Posterior cingulate gyrus (tissue), 11 donors: ENCODE measurements around the gene D2HGDH.
"Not testable (repeated sequence)": the region's sequence is repeated elsewhere in the genome, so short reads cannot be mapped to it uniquely, and the experiment has no call there.

ENCODE experiments used
- DNase-seq, 10 donors: peaks; one replicate each; pipeline versions ENCODE4 v3.0.0 to v3.0.0-alpha.2; 2020 to 2021; ENCODE audit warnings: mixed read lengths in 3 of 10
- intact Hi-C: fragments of 100-400 bp; cut with DNase I; formaldehyde crosslinking; loops from one replicate; pipeline ENCODE4 v1.15.1; 2023

Gene D2HGDH

GRCh38 chr2:241777686-241778627 lies 43.5 kb downstream of the D2HGDH start:
- peak in 1 of 10 donors; percentile 30 for DNase-seq
- intact Hi-C loops: no loop called here

DNA sequence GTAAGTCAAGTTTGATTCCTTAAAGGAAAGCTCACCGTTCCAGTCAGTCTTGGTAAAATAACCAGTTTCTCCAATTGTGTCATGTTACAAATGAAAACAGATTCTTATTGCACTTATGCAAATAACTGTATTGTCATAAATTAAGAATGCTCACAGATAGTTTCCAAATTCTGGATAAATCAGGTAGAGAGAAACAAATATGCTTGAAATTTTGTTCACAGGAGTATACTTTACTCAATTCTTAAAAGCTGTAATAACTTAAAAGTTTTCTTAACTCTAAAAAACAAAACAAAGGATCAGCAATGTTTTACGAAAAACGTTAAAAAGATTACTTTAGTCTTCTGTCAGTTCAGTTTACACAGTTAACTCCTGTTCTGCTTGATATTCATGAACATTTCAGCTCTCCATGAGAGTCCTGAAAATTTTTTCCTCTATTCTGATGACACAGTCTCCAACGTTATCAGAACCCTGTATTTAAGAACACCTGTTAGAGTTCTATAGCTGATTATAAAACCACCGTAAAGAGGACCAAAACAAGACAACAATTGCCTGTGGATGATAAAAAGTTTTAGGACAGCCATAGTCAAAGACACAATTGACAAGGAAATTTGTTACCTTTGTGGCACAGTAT lies 46.6 kb downstream of the D2HGDH start:
- intact Hi-C loops: no loop called here
- DNase-seq: no peak

GRCh38 chr2:241782053-241782452 lies 47.6 kb downstream of the D2HGDH start:
- DNase-seq, intact Hi-C loops: not testable (repeated sequence)

GRCh38 chr2:241788135-241788534 lies 53.7 kb downstream of the D2HGDH start:
- intact Hi-C loops: no loop called here
- no peak for DNase-seq

DNA sequence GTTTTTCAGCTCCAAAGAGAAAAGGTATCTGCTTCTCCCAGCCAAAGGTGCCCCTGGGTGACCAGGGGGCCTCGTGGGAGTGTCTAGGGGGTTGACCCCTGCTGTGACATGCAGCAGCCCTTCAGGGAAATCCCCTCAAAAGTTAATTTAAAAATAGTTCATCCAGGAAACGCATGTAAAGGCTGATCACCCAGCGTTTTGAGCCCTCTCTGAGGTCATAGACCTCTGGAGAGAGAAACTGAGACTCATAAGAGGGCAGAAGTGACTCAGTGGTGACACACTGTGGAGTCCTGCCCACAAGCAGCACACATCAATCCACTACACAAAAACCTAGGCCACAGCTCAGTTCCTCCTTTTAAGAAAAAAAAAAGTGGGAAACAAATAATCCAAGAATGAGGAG lies 54.1 kb downstream of the D2HGDH start:
- DNase-seq: no peak
- intact Hi-C loops: no loop called here

GRCh38 chr2:241791385-241791784 lies 57.0 kb downstream of the D2HGDH start:
- DNase-seq, intact Hi-C loops: not testable (repeated sequence)

GRCh38 chr2:241793385-241793784 lies 59.0 kb downstream of the D2HGDH start:
- DNase-seq: no peak
- intact Hi-C loops: no loop called here

GRCh38 chr2:241794250-241794823 lies 59.9 kb downstream of the D2HGDH start:
- intact Hi-C loops: no loop called here
- DNase-seq: peak in 3 of 10 donors; percentile 58 to 72 (median 60)

GRCh38 chr2:241795021-241795999 lies 60.9 kb downstream of the D2HGDH start:
- intact Hi-C loops: no loop called here
- DNase-seq: peak in 3 of 10 donors; percentile 12 to 76 (median 73)

GRCh38 chr2:241796209-241796608 lies 61.8 kb downstream of the D2HGDH start:
- DNase-seq: peak in 2 of 10 donors; percentile 44 to 67
- intact Hi-C loops: no loop called here

DNA sequence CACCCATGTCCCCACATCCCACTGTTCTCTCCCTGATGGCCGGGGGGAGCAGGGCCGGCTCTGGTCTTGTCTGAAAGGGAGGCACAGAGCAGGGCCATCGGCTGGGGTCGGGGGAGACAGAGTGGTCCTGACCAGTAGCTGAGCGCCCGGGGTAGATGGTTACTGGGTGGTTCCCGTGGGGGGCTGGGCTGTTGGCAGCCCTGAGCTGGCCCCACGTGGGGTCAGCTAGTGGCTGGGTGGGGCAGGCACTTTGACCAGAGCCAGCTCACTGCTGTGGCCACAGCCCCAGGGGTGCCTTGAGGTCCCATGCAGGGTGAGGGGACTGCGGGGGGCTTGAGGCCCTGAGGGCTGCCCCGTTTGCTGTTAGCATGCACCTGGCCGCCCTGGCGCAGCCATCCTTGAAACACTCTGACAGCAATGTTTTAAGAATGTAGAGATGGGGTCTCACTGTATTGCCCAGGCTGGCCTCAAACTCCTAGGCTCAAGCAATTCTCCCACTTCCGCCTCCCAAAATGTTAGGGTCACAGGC lies 62.2 kb downstream of the D2HGDH start:
- intact Hi-C loops: no loop called here
- peak in 5 of 10 donors; percentile 9 to 80 (median 59) for DNase-seq

DNA sequence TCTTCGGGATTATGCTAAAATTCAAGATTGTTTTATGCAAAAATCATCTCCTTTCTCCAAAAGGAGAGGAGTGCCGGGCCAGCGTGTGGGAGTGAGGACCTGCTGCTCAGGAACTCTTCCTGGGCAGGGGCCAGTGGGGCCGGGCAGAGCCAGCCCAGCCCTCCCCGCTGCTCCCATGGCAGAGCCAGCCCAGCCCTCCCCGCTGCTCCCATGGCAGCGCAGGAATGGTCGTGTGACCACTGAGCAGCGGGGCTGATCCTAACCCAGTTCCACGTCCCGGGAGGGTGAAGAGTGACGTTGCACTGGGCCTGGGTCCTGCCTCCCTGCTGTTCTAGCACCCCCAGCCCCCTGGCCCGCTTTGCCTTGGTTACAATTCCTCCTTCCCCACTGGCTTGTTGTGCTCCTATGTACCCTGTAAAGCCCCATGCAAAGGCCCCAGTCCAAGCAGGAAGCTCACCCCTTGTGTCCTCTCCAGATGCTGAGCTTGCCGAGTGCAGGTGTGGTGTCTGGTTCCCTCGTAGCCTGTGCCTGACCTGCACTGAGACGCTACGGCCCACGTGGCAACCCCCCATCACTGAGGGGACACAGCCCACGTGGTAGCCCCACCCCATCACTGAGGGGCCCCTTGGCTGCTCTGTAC lies 63.1 kb downstream of the D2HGDH start:
- DNase-seq: peak in 6 of 10 donors; percentile 7 to 84 (median 54)
- intact Hi-C loops: no loop called here

DNA sequence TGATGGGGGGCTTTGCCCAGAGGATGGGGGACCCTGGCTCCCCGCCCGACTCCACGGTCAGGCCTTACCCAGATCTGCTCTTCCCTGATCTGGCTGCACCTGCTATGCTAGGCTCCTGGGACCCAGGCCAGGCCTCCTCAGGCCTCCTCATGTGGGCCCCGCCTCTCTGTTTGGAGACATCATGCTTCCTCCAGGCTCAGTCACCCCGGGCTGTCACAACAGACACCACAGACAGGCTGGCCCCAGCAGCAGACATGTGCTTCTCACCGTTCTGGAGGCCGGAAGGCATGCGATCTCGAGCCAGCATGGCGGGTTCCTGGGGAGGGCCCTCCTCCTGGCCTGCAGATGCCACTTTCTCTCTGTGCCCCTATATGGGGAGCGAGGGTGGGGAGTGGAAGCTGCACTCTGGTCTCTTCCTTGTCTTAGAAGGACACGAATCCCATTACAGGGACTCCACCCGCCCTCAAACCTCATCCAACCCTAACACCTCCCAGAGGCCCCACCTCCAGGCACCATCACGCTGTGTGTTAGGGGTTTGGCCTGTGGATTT lies 63.7 kb downstream of the D2HGDH start:
- intact Hi-C loops: no loop called here
- peak in 4 of 10 donors; percentile 16 to 74 (median 62) for DNase-seq

GRCh38 chr2:241798631-241799521 lies 64.4 kb downstream of the D2HGDH start:
- intact Hi-C loops: no loop called here
- peak in 5 of 10 donors; percentile 7 to 77 (median 54) for DNase-seq

DNA sequence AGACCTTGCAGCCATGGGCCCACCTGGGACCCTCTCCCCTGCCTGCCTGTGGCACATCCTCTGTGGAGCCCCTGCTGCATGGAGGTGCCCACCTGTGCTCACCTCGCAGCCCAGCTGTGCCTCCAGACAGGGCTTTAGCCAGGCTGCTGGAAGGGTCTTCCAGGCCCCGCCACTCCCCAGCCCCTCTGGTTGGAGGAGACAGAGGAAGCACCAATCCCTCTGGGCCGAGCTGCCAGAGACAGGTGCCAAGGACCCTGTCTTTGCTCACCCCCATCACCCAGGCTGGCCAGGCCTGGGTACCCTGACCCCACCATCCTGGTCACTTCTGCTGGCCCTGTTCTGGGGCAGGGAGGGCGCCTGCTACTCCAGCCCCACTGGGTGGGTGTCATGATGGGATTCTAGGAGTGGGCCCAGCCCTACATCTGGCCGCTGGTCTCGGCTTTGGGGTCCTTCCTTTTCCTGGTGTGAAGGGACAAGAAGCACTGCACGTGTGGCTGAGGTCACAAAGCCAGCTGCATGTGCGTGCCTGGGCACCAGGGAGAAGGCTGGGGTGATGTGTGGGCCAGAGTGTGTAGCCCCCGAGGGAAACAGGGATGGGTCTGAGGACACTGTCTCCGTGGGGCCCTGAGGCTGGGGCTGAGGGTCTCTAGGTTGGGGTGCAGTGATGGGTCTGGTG lies 65.2 kb downstream of the D2HGDH start:
- DNase-seq: peak in 4 of 10 donors; percentile 14 to 85 (median 56)
- intact Hi-C loops: no loop called here

GRCh38 chr2:241800198-241800903 lies 65.9 kb downstream of the D2HGDH start:
- peak in 4 of 10 donors; percentile 11 to 78 (median 57) for DNase-seq

More at GRCh38 chr2:241800198-241800903, 65.9 kb downstream of the D2HGDH start:
- intact Hi-C loops: not testable (repeated sequence)
